Muscle of arm (tissue), 12 donors: ENCODE results near the gene PTTG2. TPM values are rescaled to one million over a fixed set of nuclear protein-coding genes. Genes with fewer than 3 reads are reported as not detected.

Experiments used
- DNase-seq: peaks from one replicate; pipeline ENCODE4 v3.0.0-alpha.2; 2013
- polyA plus RNA-seq, 12 donors: library from polyadenylated mRNA; unstranded; fragments of 120-200 nt; gene quantifications; one replicate each; pipeline ENCODE4 v1.2.1, GENCODE V29; 2013; ENCODE audit not compliant: insufficient read length in 12 of 12

The PTTG2 gene
- polyA plus RNA-seq, 12 donors = not detected

GRCh38 chr4:37985730-37986275 lies 25.6 kb downstream of the PTTG2 start:
- DNase-seq = no peak

DNA sequence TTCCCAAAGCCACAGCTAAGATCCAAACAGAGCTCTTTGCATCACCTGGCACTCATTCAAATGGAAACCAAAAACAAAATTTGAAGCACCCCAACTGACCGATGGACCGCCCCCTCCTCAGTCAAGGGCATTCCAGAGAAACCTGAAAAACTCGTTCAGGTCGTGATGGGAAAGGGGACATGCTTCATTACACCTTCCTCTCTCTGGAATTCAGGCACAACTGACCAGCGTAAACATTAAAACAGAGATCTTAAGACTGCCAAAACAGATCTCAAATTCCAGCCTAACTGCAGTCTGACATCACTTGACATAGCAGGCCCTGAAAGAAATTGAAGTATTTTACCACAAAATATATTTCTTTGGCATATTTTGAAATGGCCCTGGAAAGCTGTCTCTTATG lies 28.5 kb downstream of the PTTG2 start:
- no peak for DNase-seq

DNA sequence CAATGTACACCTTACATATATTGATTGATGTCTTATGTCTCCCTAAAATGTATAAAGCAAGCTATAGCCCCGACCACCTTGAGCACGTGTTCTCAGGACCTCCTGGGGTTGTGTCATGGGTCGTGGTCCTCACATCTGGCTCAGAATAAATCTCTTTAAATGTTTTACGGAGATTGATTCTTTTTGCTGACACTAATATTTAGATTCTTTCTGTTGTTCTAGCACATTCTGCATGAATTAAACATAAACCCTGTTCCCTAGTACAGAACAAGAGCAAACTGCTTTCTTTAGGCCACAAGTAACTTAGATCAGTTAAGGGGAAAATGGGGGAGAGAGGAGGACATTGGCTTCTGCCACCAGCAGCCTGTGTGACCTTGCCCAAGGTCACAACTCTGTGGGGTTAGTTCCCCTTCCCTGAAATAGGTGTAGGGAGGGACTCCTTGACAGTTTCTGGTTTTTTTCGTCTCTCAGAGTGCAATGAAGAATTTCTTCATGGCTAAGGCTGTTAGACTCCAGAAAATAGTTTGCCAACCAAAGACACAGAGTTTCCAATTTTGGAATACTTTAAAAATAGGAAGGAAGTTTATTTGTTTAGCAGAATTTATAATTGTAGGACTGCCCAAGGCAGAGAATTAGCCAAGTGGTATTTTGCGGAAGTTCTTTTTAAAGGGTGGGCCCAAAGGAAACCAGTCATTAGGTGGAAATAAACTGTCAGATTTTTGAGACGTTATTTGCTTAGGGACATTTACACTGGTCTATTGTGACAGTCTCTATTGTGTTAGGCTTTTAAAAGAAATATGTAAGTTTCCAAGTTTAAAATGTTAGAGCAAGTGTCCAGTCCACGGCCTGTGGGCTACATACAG lies 29.4 kb downstream of the PTTG2 start:
- DNase-seq = no peak

- no peak for DNase-seq
These were observed 30.6 kb downstream of the PTTG2 start for GRCh38 chr4:37990731-37991245.

DNA sequence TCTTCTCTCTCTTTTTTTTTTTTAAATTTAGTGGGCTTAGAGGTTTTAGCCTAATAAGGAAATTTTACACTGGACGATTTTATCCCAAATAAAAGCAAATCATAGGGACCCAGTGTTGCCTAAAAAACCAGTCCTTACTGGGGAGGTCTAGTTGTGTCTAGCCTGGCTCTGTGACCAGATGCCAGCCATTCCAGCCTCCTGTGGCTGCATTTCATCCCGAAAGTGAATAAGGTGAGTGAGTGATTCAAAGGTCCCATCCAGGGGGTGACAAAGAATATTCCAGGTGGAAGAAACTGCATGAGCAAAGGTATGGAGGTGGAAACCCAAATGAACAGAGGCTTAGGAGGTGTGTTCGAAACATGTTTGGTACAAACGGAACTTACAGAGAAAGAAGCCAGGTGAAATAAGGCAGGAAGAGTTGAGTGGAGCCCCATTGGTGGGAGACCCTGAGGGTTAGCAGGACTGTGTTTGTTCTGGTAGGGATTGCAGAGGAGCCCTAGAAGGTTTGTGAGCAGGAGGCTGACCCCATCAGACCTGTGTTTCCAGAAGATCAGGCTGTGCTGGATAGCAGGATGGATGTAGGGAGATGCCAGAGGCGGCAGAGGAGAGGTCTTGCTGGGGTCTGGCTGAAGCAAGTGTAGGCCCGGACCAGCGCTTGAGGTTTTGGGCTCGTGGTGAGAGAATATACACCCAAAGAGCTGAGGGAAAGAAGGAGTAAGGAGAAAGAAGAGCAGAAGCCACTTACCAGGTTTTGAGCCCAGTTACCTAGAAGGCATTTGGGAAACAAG lies 31.6 kb downstream of the PTTG2 start:
- no peak for DNase-seq

DNA sequence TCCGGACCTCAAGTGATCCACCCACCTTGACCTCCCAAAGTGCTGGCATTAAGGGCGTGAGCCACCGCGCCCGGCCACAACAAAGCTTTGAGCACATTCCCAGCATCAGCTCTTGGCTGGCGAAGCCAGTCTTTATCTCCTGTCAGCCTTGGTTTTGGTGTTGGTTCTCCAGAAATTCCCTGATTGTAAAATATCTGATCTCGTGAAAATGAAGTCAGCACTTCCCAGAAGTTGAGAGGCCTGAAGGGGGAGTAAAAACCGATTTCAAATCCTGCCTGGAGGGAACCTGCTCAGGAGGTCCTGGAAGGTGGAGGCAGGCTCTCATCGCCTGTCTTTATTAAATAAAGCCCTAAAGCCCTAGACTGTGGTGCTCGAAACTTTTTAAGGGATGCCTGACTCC lies 33.6 kb downstream of the PTTG2 start:
- DNase-seq = no peak

DNA sequence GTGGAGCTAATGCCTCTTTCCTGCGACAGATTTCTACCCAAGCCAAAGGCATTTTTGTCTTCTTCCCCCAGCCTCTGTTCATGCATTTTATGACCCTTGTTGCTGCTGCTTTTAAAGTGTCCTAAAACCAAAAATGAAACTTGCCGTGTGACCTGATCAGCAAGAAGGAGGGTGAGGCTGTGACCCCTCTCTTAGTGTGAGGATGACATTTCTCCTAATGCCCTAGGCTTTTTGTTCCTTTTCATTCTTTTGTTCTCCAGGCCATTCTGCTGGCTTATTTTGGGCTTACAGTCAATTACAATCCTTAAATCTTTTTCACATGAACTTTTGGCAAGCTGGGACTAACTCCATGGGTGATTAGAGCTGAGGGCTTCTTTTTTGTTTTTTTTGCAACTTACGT lies 34.4 kb downstream of the PTTG2 start:
- DNase-seq = no peak

DNA sequence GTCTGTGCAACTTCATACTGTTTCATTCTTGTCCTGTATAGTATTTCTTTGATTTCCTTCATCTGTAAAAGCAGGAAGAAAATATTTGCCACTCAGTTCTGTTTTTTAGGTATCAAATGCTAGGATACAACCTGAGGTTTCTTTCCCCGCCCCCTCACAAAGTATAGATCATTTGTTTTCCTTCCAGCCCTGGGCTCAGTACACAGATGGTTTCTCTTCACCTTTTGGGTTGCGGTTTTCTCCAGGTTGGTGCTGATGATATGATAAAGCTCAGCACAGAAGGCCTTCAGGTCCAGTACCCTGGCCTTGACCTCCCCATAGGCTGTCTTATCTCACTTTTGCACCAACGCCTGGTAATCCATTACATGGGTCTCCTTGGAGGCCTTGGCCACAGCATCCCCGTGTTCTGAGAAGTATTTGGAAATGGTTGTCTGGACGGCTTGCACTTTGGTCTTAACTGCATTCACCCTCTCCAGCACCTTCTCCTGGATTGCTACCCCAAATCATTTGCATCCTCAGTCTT lies 35.2 kb downstream of the PTTG2 start:
- DNase-seq = no peak

GRCh38 chr4:37995981-37996775 lies 36.0 kb downstream of the PTTG2 start:
- DNase-seq = no peak

DNA sequence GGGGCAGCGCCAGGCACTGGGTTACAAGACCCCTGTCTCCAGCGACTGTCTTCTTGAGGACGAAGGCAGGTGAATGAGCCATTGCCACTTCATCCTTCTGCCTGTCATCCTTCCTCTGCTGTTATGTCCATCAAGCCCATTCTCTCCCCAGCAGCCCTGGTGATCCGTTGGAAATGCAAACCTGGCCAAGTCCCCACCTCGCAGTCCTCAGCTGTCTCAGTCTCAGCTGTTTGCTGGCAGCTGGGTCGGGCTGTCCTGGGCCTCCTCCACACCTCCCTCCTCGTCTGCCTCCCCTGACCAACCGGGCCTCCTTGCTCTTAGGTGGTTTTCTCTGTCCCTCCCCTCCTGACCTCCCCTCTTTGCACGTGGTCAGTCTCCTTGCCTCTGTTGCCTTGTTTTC lies 38.0 kb downstream of the PTTG2 start:
- DNase-seq = no peak

DNA sequence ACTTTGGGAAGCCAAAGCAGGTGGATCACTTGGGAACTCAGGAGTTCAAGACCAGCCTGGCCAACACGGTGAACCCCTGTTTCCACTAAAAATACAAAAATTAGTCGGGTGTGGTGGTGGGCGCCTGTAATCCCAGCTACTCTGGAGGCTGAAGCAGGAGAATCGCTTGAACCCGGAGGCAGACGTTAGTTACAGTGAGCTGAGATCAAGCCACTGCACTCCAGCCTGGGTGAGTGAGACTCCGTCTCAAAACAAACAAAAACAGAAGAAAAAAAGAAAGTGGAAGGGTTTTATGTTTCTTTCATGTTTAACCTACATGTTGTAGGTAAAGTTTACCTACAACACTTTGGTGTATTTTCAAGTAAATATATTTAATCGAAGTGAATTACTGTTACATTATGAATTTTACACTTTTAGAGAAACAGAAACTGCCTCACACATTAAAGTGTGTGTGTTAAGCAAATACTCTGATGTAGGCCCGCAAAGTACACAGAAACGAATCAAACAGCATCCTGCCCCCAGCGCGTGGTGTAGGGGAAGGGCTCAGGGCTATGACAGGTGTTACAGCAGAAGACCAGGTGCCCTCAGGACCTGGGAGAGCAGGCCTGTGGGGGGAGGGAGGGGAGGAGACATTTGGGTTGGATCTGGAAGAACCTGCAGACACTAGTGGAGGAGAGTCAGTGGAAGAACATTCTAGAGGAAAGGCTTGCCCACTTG lies 39.0 kb downstream of the PTTG2 start:
- no peak for DNase-seq

- no peak for DNase-seq
These were observed 39.8 kb downstream of the PTTG2 start for GRCh38 chr4:37999965-38000364.

DNA sequence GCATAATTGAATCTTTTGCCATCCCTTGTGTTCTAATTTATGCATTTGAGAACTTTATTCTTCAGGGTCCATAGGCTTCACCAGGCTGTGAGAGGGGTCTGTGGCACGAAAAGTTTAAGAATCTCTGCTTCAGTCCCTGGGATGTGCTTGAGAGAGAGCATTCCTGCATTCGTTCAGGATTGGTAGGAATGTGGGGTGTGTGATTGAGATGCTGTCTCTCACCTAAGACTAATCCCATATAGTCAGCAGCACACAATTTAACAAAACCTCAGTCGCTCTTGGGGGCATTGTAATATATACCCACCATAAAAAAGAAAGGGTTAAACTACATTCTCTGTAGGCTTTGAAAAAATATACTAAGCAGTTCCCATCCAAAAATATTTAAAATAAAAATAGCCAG lies 41.7 kb downstream of the PTTG2 start:
- DNase-seq = no peak

- no peak for DNase-seq
These were observed 42.4 kb downstream of the PTTG2 start for GRCh38 chr4:38002451-38003071.

- no peak for DNase-seq
These were observed 42.9 kb downstream of the PTTG2 start for GRCh38 chr4:38003102-38003501.

DNA sequence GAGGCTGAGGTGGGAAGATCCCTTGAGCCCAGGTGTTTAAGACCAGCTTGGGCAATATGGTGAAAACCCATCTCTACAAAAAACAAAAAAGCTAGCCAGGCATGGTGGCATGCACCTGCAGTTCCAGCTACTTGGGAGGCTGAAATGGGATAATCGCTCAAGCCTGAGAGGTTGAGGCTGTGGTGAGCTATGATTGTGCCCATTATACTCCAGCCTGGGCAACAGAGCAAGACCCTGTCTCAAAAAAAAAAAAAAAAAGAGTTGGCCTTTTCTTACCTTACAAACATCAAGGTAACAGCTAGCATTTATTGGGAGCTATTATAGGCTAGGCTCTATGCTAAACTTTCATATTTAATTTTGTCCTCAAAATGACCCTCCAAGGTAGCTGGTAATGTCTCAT lies 43.4 kb downstream of the PTTG2 start:
- DNase-seq = no peak

- no peak for DNase-seq
These were observed 43.9 kb downstream of the PTTG2 start for GRCh38 chr4:38004062-38004461.

- DNase-seq = no peak
These were observed 44.7 kb downstream of the PTTG2 start for GRCh38 chr4:38004887-38005286.

GRCh38 chr4:38005637-38006036 lies 45.4 kb downstream of the PTTG2 start:
- no peak for DNase-seq

DNA sequence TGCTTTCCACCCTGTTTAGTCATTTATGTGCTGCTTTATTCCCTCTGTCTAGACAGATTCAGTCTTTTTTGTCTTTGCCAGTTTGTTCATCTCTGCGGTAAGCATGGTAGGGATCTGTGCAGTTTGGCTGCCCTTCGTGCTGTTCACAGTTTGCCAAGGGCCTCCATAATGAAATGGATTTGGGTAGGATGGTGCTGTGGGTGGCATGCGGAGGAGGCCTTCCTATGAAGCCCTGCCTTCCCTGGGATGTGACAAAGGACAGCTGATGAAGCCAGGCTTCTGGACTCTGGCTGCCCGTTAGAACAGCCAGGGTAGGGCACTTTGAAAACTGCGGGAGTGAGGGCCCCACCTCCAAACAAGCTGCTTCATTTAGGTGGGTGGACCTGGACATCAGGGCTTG lies 47.4 kb downstream of the PTTG2 start:
- DNase-seq = no peak
